DMS53 treated with DMSO at 0.1 percent for 48 hours (cell line): ENCODE data around the gene DAP.

Experiments
- DNase-seq: peaks from one replicate; lab custom pipeline; 2025; ENCODE audit not compliant: unreplicated experiment; lab: John Stamatoyannopoulos, UW

DAP gene

DNA sequence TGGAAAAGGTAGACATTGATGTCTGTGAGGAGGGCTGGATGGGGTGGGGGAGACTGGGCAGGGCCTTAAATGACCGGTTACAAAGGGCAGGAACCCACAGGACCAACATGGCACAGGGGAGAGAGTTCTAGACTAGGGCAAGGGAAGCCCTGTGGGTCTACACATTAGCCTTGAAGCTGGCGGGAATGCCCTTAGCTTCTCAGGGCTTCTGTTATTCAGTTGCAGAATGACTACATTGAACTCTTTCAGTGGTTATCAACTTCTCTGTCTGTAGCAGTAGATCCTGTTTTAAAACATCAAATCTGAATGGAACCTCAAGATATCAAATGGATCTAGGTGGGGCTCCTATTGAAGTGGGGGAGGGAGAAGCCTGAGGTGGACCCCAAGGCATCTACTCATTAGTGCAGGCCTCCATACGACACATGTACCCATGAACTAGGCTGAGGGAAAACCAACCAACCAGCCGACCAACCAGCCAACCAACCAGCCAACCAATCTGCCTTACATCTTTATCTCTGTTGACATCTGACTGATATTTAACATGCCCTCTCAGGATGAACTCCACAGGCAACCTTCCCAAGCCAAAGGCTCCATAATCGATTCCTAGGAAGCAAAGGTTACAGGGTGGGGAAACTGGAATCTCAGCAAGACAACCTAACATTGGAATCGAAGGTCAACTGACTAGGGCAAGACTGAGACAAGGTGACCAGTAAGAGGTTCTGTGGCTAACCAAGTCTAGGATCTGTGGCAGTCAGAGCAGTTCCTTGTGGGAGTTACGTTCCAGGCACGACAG is 48.3 kb downstream of the DAP start:
- no peak for DNase-seq

DNA sequence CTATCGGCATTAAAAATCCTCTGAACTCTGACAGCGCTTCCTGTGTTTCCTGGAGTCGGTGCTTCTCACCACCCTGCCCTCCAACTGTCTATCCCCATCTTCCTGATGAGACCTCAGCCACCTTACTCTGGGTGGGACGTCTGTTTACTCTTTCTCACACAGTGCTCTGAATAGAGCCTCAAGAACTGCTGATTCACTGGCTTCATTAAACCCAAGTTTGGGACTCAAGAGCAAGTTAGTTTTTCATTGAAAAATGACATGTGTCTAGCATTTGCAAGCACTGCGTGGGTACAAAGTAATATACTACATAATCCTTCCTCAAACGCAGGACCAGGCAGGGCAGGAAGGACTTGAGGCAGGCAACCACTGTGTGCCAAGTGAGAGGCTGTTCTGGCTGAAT is 49.5 kb downstream of the DAP start:
- DNase-seq, result no peak

DNA sequence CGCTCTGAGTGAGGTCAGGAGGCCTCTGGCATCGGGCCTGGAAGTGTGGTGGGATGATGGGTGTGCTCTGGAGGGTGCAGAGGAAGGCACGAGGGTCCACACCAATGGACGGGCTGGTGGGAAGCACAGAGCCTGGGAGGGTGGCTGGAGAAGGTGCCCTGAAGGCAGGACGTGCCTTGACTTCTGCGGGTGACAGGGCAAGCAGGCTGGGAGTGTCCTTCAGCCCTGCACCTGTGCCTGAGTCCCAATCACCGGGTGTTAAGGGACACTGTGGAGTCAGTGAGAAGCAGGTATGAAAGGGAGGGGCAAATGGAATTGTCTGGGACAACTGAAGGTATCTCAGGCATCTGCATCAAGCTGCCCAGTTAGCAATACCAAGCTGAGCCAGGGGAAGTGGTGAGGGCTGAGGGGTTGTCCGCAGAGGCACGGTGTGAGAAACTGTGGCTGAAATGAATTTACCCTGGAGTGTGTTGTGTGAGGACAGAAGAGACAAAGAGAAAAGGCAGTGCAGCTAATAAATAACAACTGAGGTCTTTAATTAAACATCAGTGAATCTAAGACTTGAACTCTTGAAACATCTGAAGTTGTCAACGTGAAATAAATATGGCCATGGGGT is 50.4 kb downstream of the DAP start:
- DNase-seq, result no peak

DNA sequence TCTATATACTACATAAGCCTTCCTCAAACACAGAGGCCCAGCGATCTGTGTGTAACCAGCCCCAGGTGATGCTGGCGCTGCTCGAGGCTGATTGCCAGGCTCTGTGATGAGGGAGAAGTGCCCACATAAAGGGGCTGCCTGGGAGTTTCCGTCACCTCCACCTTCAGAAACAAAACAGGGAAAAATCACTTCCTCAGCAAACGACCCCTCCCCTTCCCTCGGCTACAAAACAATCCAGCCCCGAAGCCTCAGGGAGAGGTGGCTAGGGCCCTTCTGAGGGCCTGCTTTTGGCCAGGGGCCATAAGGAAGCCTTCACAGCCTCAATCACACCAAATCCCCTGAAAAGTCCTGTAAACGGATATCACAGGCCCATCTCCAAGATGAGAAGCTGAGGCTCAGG is 51.1 kb downstream of the DAP start:
- DNase-seq, result no peak

DNA sequence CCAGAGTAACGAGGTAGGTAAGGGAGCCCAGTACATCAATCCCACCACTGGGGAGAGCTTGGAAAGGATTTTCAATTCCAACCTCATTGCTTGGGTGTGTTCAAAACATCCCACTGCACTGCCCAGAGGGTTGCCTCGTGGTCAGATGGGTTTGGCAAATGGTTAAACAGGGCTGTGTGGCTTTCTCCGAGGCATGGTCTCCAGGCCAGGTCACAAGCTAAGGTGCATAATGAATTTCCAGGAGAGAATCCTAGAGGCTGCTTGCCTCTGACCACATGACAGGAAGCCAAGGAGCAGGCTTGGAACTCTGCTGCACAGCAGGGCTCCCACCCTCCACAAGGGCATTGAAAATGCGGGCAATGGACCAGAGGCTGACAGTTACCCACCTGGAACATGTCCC is 51.6 kb downstream of the DAP start:
- no peak for DNase-seq

DNA sequence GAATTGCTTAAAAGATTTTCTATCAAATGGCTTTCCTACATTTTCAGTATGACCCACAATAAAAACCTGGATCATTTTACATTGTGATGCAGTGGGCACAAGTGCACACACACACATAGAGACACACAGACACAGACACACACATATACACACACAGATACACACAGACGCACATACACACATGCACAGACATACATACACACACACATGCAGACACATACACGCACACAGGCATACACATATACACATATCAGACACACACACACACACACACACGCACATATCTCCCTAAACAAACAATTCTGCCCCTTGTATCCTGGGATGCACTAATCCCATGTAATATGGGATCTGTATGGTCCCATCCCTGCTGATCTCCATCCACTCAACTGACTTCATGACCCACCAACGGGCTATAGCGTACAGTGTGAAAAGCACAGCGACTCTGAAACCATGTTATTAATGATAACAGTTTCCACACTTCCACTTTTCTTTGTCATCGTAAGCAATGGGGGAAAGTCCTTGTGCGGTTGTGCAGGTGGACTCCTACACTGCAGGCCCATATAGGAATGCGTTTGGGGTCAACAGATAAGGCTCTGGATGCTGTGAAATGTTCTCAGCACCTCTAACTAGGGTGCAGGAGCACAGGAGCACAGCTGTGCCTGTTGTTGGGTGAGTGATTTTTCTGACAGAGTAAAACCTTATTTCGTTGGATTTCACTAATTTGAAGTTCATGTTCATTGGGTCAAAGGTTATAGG is 52.7 kb downstream of the DAP start:
- DNase-seq, result no peak

DNA sequence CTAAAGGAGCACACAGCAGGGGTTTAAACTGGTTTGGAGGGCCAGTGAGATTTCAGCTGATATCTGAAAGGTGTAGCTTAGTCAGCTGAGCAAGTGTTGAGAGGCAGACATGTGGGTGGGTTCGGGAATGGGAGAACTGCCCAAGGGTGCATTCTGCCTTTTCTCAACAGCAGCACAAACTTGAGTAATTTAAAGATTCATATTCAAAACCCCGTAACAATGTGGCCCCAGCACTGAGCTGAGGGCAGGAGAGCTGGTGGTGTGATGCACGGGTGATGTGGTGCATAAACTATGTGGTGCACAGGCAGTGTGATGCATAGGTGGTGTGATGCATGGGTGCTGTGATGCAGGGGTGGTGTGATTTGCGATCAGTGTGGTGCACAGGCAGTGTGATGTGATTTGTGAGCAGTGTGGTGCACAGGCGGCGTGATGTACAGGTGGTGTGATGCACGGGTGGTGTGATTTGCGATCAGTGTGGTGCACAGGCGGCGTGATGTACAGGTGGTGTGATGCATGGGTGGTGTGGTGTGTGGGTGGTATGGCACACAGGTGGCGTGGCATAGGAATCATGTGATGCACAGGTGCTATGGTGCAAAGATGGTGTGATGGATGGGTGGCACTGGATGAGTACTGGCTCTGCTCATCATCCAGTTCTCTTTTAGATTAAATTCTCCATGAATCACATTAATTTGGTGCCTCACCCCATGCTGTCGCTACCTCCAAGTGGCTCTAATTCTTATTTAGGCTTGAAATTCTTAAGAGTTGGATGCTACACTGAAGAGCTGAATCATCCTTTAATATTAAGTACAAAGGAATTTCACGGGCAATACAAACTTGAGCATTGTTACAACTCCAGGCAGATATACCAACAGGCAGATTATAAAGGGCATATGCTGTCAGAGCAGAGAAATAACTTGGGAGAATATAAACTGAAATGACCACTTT is 53.6 kb downstream of the DAP start:
- no peak for DNase-seq

DNA sequence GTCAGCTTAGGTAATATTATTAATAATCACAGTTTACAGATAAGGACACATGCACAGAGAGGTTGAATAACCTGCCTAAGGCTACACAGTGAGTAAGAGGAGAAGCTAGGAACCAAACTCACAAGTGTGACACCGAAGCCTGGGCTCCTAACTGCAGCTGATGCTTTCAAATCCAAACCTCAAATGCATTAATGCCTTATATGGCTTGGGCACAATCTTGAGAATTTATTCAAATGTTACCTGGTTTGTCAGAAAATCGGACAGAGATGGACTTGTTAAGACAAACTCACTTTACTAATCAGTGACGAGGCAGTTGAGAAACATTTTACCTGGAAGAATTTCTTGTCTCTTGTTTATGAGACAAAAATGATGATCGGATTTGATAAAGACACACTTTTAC is 54.7 kb downstream of the DAP start:
- DNase-seq, result no peak

DNA sequence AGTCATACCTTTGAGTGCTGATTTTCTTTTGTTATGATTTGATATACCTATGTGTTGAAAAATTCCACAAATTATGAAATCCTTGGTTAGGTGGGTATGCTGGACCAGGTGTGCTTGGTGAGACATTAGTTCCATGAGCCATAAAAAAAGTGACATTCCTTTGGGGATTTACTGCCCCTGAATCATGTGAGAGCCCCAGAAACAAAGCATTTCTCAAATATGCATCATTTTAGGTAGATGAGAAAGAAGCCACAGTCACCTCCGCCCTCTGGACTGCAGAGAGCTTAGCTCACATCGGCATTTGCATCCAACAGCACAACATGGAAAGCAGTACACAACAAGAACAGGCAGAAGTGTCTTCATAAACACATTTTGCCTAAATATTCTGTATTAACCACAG is 55.3 kb downstream of the DAP start:
- DNase-seq, result no peak

DNA sequence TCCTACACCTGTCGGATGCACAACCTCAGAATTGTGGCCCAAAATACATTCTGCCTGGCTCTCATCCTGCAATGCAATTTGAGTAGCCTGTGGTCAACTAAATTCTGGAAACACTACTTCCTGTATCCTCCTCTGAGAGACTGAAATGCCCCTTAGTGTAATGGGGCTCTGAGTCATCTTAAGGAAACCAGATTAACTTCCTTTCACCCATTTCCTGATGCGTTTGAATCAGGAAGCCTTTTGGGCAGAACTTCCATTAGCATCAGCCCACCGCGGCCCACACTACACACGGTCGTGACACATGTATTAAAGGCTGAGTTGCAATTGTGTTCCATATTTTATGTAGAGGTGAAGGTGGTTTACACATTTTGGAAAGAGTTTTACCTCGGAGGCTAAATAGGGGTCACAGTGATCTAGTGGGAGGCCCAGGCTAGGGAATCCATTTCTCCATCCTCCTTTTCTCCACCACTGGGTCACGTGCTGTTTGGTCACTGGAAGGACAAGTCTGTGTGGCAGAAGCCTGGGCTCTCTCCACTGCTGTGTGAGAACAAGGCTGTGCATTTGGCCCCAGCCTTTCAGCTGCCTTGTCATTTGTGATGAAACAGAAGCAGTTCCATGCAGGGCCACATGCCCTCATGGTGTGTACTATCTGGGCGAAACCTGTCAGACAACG is 55.9 kb downstream of the DAP start:
- no peak for DNase-seq

DNA sequence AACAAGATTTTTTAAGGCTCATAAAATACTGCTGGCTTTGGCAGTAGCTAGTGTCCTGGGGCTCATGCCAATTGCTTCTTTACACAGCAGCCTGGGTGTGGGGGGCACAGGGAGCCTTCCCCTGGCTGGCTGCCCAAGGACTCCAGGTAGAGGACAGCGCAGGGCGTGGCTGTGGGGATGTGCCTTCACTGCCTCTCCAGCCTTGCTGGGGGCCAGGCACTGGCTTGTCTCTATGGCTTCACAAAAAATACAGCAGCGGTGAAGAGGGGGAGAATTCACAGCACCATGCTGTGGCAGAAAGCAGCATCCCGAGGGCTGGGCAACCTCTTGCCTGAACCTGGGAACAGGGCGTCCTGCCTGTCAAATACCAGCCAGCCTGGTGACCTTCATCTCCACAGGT is 57.4 kb downstream of the DAP start:
- no peak for DNase-seq

DNA sequence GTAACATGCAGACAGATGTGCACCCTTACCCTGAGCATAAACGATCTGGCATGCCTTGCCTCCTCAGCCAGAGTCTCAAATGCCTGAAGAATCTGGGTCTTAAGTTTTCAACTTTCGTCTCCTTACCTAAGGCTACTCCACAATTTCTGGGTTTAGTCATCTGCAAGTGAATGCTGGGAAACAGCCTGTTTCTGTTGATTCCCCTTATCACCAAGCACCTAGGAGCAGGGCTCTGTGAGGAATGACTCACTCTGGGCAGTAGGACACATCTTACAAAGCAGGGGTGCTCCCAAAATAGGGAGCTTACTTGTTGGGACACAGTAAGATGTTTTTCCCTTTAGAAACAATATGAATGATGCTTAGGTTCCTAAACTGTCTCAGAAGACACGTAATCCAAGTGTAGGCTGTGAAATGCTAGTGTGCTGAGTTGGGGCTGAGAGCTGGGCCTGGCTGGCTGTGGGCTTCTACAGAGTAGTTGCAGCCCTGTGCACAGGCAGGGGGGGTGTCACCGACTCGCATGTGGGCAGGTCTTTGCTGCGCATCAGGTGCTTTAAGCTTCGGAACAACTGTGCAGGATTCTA is 58.0 kb downstream of the DAP start:
- DNase-seq, result no peak

DNA sequence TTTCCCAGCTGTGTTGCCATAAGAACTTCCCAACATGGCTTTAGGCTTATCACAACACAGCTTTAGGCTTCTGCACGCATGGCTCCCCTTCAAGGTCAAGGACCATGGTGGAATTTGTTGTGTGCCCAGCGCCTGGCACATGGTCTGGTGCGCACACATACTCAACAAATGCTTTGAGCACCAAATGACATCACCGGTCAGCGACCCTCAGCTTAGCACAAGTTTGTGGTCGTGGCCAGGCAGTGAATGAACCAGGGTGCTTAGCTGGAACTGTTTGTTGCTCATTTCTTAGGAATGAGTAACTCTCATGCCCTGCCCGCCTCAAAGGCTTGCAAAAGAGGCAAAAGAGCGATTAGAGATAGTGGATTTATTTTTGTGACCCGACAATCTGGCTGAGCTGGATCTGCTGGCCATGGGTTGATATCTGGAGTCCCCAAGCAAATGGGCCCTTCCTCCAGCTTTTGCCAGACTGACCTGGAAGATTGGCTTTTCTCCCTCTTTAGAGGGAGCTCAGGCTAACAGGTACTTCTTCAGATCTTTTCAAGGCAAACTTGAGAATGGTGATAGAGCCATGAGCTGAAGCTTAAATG is 58.9 kb downstream of the DAP start:
- no peak for DNase-seq

DNA sequence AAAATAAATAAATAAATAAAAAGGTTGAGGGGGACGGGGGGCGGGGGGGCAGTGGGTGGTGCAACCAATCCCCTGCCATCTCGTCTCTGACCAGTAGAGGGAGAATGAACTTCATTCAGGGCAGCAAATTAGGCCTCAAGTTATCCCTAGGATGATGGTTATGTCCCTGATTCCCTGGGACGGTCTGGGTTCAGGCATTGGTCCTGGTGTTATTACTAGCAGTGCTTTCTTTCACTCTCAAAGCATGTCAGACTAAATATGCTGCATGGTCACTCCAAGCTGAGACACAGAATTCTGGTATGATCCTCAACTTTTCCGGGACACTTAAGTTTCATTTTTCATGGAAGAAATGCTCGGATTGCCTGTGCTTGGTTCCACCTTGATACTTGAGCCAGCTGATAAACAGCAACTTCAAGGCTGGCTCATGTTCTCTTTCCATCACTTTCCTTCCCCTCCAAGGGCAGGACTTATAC is 59.4 kb downstream of the DAP start:
- DNase-seq, result no peak

DNA sequence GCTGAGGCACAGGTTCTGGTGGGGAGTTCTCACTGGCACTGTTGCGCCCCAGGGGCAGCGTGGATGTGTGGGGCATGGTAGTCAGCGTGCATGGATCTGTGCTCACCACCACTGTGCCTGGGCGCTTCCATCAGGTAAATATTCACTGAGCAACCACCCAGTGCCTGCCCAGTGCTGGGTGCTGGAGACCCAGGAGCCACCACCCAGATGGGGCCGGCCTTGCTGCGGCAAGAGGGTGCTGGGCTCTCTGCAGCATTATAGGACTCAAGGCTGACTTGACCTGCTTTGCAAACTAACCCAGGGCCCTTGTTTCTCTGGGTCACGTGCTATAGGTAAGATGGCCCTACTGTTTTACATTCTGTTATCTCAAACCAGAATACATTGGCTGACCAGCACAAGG is 60.5 kb downstream of the DAP start:
- DNase-seq, result no peak

DNA sequence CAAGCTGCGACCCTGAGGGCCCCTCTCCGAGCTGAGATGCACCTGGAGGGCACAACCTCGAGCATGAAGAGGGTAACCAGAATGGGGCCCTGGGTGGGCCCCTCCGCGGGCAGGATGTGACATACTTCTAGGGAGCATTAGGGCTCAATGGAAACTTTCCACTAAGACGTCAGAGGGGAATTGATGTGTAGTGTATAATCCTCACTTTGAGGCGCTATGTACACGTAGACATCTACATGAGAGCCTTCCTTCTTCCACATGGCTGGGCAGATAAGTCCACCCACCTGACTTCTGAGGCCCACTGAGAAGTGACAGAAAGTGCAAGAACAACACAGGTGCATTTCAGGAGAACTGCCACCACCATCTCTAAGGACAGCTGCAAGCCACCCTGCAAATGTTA is 61.0 kb downstream of the DAP start:
- no peak for DNase-seq

DNA sequence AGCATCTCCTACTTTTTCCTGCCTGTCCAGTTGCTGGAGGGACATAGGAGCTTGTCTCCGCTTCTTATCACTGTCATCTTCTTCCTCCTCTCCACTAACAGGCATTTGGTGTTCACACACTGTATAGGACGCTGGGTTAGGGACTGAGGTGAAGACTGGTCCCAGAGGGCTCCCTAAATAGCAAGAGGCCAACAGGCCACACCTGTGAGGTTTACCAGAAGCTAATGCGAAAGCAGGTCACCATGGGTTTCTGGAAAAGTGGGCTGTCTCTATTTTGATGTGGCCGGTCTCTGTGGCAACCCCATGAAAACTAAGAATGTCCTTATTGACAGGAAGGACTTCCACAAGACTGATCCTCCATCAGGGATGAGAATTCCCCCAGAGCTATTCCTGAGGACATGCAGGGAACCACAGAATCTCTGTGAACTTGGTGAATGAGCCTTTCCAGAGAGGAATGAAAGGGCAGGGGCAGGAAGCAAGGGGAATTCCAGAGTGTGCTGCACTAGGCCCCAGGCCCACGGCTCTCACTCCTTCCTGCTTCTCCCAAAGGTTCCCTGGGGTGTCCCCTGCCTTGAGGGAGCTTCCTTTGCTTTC is 61.7 kb downstream of the DAP start:
- no peak for DNase-seq

DNA sequence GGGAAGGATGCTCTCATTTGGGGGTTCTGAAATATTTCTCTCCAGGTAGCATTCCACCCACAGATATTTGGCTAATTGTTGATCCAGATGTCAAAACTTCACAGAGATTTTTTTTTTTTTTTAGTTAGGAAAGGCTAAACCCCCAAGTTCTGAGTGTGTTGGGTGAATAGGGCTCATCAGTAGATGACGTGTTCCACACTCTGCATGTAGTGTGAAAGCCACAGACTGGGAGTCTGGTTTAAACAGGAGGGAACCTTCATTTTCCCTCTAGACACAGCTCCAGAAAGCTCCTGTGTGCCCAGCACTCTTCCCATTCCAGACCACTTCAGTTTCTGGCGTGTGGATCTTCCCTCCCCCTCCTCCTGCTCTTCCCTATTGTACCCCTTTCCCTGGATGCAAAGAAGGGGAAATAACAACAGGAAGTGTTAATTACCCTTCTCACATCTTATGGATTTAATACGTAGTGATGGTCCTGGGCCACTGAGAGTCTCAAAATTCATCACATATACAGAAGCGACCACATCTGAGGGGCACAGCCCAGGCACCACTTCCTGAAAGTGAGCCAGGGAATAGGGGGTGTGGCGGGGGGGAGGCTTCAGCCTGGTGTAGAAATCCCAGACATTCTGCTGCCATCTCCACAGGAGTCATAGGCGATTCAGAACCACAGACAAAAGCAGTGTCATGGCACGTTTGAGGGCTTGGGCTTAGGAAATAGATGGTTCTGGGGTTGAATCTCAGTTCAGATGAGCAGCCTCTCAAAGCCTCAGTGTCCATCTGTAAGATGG is 65.1 kb downstream of the DAP start:
- no peak for DNase-seq
